Measurements from ENCODE around the gene TNMD. TPM values are rescaled to one million over a fixed set of nuclear protein-coding genes. Genes with fewer than 3 reads are reported as not detected.

The TNMD gene
- total RNA-seq, 1 donor from 2014 or later = not detected

DNA sequence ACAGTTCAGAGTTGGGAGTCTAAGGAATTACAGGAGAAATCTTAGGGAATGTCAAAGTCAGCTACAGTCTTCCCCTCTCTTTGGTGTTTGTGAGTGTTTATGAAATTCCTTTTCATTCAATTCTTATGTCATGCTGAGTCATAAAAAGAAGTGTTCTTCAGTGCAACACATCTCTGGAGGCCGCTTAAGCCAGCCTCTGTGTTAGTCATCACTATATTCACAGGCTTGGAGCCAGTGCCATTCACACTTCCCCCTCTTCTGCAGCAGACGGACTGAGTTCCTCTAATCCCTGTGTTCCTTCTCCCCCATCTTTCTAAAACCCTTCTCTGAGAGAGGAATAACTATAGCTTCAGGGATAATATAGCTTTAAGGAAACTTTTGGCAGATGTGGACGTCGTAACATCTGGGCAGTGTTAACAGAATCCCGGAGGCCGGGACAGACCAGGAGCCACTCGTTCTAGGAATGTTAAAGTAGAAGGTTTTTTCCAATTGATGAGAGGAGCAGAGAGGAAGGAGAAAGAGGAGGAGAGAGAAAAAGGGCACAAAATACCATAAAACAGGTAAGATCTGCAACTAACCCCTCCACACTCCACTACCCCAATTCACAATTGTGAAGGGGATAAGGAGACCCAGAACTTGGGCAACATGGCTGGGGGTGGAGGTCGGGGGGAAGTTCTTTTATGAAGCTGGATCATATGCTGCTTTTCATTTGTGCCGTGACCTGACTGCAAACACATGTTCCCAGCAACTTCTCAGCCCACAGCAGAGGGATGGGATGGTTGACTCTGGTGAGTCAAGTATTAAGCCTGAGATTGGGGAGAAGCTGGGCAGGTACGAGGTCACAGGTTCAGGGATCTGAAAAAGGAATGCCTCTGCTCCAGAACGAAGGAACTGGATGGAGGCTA, 59.5 kb downstream of the TNMD start, which contains the start of gene SRPX2:
TSS of gene SRPX2 (plus strand) at position 244 of the 905 bp plus-strand sequence. CDS start 2,124 bp downstream, outside the sequence.
- no peak for ATAC-seq
- no peak for DNase-seq (ENCODE audit: low spot score)

DNA sequence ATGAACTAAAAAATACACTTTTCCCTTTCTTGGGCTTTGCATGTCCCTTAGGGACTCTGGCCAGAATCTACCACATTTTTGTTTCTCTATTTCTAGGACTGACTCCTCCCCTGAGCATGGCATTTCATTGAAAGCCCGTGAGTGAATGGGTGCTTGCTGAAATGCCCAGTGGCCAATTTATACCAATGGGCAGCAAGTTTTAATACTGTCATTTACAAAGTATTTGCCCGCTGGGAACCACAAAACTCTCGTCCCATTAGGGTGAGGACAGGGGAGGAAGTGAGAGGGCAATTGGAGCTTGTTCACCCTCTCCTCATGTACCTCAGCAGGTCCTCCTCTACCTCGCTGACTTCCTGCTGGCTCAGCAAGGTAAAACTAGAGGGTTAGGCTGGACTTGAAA, 60.4 kb downstream of the TNMD start:
- ATAC-seq (no peak), DNase-seq (ENCODE audit: low spot score) (no peak)

DNA sequence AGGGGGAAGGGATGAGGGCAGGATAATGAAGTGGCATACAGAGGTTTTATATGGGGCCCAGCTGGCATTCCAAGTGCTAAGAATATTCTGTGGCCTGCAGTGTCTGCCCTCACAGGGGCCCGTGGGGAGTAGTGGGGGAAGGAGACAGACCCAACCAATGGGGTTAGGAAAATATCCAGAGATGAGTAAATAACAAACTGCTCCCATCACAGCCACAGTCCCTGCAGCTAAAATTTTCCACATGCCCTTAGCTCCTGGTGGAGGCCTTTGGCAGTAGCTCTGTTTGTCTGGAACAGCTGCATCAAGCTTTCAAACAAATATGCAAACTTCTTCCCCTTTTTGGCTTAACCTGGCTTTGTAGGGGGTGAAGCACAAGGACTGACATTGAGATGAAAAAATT, 62.4 kb downstream of the TNMD start:
- ATAC-seq (peak; percentile 36), DNase-seq (ENCODE audit: low spot score) (no peak)

DNA sequence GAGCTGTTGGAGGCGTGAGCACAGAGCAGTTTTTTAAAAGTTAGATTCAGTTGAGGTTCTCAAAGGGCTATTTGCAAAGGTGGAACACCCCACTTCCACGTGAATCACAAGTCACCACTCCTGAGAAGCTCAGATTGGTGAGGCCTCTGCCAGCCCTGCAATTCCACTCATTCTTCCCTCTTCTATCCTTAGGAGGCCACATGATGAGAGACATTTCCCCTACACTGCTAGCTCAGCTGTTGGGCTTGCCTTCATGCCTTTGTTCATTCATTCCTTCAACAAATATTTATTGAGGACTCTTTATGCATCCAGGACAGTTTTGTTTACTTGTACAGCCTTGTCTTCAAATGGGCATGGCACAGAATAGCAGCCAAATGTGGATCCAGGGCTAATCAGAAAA, 63.0 kb downstream of the TNMD start:
- DNase-seq (ENCODE audit: low spot score) = no peak
- peak; percentile 11 for ATAC-seq

DNA sequence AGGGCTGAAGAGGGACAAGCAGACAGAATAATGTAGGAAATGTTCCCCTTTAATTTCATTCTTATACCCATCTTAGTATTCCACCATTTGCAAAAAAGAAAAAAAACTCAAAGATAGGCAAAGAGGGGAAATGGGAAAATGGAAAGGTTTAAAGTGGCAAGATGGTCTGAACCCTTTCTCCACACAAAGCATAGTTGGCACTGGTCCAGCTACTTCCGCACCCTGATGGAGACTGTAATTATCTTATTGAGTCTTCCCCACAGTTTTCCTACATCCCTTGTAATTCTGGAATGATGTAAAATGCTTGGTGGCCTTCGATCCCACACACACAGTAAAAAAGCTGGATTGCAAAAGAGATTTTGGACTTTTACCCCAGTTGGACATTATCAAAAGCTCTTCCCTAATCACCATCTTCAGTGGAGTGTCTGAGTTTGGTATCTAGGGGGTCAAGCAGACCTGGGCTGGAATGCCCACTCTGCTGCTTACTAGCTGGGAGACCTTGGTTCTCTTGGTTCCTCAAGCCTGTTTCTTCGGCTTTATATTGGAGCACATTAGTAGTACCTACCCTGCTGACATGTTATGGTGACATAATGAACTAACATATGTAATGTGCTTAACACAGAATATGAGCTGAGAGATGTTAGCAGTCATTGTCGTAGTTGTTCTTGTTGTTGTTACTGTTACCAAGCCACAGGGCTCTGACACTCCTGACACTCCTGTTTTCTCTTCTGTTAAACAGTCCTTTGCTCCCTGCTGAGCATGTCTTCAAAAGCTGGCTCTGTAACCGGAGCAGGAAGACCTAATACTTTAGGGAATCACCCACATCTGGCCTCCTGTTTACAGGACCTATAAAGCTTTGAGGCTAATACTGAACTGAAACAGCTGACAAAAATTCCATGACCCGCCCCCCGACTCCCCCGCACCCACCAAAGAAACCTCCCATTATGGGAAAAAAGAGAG, 64.0 kb downstream of the TNMD start:
- no peak for DNase-seq (ENCODE audit: low spot score)
- ATAC-seq = peak; percentile 42

Other genes starting within 250 kb of the TNMD start
- gene PCDH19, start 174.7 kb upstream of the TNMD start, total RNA-seq = 0.35 TPM
- 35.2 TPM for gene TSPAN6, start 51.9 kb downstream of the TNMD start, total RNA-seq
- 3.6 TPM for gene SRPX2, start 59.3 kb downstream of the TNMD start, total RNA-seq
- 17.8 TPM for gene SYTL4, start 147.2 kb downstream of the TNMD start, total RNA-seq
- gene CSTF2, start 235.5 kb downstream of the TNMD start, total RNA-seq = 4.8 TPM